MM.1S (cell line): Measurements from ENCODE around the gene XRCC6.
"Not testable (repeated sequence)": the region's sequence is repeated elsewhere in the genome, so short reads cannot be mapped to it uniquely, and the experiment has no call there.

ENCODE experiments used
- CTCF ChIP-seq: fragments of 300-600 bp; sonication (generic); IDR thresholded peaks from 2 replicates; pipeline ENCODE4 v1.5.1; 2016; ENCODE audit warnings: antibody characterized with exemption, low read length, mixed read lengths
- EZH2phosphoT487 ChIP-seq: fragments of 300-600 bp; sonication (generic); IDR thresholded peaks from 2 replicates; pipeline ENCODE4 v1.6.1; 2018; ENCODE audit warnings: antibody characterized with exemption, low read length

- TF ChIP-seq CTCF, EZH2phosphoT487: not testable (repeated sequence)
These were observed 42.5 kb downstream of the XRCC6 start for GRCh38 chr22:41663594-41663993.
